ENCODE results near the gene FBXW4.

DNA sequence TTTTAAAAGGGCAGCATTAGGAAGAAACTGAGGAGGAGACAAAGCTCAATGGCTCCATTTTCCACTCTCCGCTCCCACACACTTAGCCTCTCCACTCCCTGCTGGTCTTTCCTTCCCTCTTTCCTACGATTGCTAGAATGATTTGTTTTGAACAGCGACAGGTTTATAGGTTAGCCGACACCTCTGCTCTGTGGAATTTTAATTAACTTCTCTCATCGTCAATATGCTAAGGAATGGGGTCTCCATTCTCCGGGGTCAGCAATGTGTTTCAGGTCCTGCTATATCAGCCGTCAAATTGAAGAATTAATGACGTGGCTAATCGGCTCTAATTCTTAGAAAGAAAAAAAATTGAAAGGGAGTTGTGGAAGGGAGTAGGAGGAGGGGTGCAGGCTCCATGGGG lies 28.9 kb downstream of the FBXW4 start:
- TF ChIP-seq IKZF3 (tag by site-specific recombination; IDR thresholded peaks at IDR 0.05) (no peak), ZNF24 (tag by site-specific recombination; IDR thresholded peaks at IDR 0.05) (no peak), ZNF610 (tag by site-specific recombination; IDR thresholded peaks at IDR 0.05; ENCODE audit: borderline replicate concordance) (no peak)
- TF ChIP-seq, protein P1, sequence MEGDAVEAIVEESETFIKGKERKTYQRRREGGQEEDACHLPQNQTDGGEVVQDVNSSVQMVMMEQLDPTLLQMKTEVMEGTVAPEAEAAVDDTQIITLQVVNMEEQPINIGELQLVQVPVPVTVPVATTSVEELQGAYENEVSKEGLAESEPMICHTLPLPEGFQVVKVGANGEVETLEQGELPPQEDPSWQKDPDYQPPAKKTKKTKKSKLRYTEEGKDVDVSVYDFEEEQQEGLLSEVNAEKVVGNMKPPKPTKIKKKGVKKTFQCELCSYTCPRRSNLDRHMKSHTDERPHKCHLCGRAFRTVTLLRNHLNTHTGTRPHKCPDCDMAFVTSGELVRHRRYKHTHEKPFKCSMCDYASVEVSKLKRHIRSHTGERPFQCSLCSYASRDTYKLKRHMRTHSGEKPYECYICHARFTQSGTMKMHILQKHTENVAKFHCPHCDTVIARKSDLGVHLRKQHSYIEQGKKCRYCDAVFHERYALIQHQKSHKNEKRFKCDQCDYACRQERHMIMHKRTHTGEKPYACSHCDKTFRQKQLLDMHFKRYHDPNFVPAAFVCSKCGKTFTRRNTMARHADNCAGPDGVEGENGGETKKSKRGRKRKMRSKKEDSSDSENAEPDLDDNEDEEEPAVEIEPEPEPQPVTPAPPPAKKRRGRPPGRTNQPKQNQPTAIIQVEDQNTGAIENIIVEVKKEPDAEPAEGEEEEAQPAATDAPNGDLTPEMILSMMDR (tag by site-specific recombination; IDR thresholded peaks at IDR 0.05) = no peak
